PC-3 (cell line): Measurements from ENCODE around the gene GRIK1.

Experiments used
- EZH2 ChIP-seq: fragments of 300-600 bp; sonication (generic); IDR thresholded peaks from one replicate; pipeline ENCODE4 v1.6.1; 2017; ENCODE audit warnings: antibody characterized with exemption, mild to moderate bottlenecking, low read length; ENCODE audit not compliant: unreplicated experiment
- EZH2phosphoT487 ChIP-seq: fragments of 300-600 bp; sonication (generic); IDR thresholded peaks from 2 replicates; pipeline ENCODE4 v1.6.1; 2018; ENCODE audit warnings: mild to moderate bottlenecking, antibody characterized with exemption, low read length, borderline replicate concordance
- TF ChIP-seq, protein P1 (sequence below): fragments of 300-600 bp; sonication (generic); conservative IDR thresholded peaks from 2 replicates; pipeline ENCODE4 v1.5.1; 2017; ENCODE audit warnings: antibody characterized with exemption, low read depth, mild to moderate bottlenecking, low read length

DNA sequence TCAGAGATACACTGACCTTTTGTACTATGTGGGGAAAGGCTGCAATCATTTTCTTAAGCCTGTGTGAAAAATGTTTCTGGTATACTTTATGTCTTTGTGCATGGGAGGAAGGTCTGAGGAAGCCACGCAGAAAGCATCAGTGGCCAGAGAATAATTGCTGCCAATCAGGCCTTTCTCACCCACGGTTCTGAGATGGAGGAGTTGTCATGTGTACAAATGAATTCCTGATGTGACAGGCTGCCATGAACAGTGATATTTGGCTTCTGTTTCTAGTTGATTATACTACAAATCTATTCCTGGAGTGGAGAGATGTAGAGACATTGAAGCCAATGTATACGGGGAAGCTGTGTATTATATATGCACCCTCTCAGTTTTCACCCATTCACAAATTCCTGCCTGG, 142.6 kb downstream of the GRIK1 start:
- TF ChIP-seq, protein P1, sequence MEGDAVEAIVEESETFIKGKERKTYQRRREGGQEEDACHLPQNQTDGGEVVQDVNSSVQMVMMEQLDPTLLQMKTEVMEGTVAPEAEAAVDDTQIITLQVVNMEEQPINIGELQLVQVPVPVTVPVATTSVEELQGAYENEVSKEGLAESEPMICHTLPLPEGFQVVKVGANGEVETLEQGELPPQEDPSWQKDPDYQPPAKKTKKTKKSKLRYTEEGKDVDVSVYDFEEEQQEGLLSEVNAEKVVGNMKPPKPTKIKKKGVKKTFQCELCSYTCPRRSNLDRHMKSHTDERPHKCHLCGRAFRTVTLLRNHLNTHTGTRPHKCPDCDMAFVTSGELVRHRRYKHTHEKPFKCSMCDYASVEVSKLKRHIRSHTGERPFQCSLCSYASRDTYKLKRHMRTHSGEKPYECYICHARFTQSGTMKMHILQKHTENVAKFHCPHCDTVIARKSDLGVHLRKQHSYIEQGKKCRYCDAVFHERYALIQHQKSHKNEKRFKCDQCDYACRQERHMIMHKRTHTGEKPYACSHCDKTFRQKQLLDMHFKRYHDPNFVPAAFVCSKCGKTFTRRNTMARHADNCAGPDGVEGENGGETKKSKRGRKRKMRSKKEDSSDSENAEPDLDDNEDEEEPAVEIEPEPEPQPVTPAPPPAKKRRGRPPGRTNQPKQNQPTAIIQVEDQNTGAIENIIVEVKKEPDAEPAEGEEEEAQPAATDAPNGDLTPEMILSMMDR = no peak
- no peak for TF ChIP-seq EZH2phosphoT487
- no peak for TF ChIP-seq EZH2
